Ovary (tissue), 9 donors: ENCODE results near the gene KDM3A. TPM values are rescaled to one million over a fixed set of nuclear protein-coding genes. Genes with fewer than 3 reads are reported as not detected.

Experiments
- DNase-seq, 5 donors: peaks; one replicate each; pipeline ENCODE4 v3.0.0-alpha.2; 2019 to 2020
- H3K27ac ChIP-seq, 2 donors: fragments of 200-600 bp; one replicate each; pipeline versions ENCODE4 v1.5.1 to v1.8.0; 2019 to 2022
- H3K27me3 ChIP-seq: fragments of 200-600 bp; one replicate; pipeline ENCODE4 v1.8.0; 2022
- H3K36me3 ChIP-seq: fragments of 200-600 bp; sonication (generic); one replicate; pipeline ENCODE4 v1.5.1; 2019
- H3K4me1 ChIP-seq: one replicate; pipeline ENCODE4 v1.8.1; 2013; ENCODE audit warnings: mild to moderate bottlenecking, moderate library complexity; ENCODE audit not compliant: insufficient read depth
- H3K4me3 ChIP-seq: fragments of 200-600 bp; sonication (generic); one replicate; pipeline ENCODE4 v1.5.1; 2017
- H3K9me3 ChIP-seq, 2 donors: fragments of 200-600 bp in 1 of 2; sonication (generic) in 1 of 2; one replicate each; pipeline versions ENCODE4 v1.5.1 to v1.8.1; 2013 to 2019; ENCODE audit warnings: mild to moderate bottlenecking in 1 of 2, moderate library complexity in 1 of 2
- EP300 ChIP-seq: sonication (generic); formaldehyde crosslinking; IDR thresholded peaks from one replicate; pipeline ENCODE4 v1.6.1; 2017; ENCODE audit warnings: antibody characterized with exemption
- POLR2A ChIP-seq: fragments of 450-650 bp; IDR thresholded peaks from one replicate; pipeline ENCODE4 v1.6.1; 2017; ENCODE audit warnings: antibody characterized with exemption, mild to moderate bottlenecking, moderate library complexity
- WGBS, 3 donors: extraction: QIAGEN DNeasy Blood & Tissue Kit in 1 of 3; methylation state at CpG; one replicate each; pipeline versions ENCODE4 v1.1.5 to v1.1.7; 2013 to 2017; 5-methylcytosine and 5-hydroxymethylcytosine counted together
- intact Hi-C, 4 donors: fragments of 100-400 bp; cut with DNase I; formaldehyde crosslinking; loops; one replicate each; pipeline versions ENCODE4 v1.11.0 to v1.15.1; 2022 to 2023
- polyA plus RNA-seq, 2 donors: library from polyadenylated mRNA; stranded (reverse); fragments of 200-250 nt in 1 of 2; fragments of 350-450 nt in 1 of 2; fragmentation: Illumina TruSeq in 1 of 2; extraction: RNeasy Lipid Tissue Mini Kit (QIAGEN cat#74804) in 1 of 2; gene quantifications; one replicate each; pipeline ENCODE4 v1.2.3, GENCODE V29; 2013 to 2014
- total RNA-seq, 7 donors: library from RNA; depleted of rRNA in 2 of 7; stranded (reverse); fragments of >200 nt in 2 of 7; fragmentation: NEBNext Ultra II Directional in 3 of 7; extraction: Animal tissue kit (Norgen Biotek cat#: 25700) in 3 of 7; gene quantifications; one replicate each; pipeline versions ENCODE4 v1.1.0 to v1.2.4, GENCODE V29; 2016 to 2023
- TF ChIP-seq, protein P1 (sequence below), 3 donors: fragments of 450-650 bp in 2 of 3; fragments of 200-600 bp in 1 of 3; IDR thresholded peaks; one replicate each; pipeline versions ENCODE4 v1.5.1 to v1.8.0; 2016 to 2022; ENCODE audit warnings: antibody characterized with exemption in 3 of 3, mild to moderate bottlenecking in 1 of 3
- donor health status: DM: no; HTN: no; CAD: no; lungs with moderate emphysema.
- donor health status: DM: no; HTN: no; CAD: no.
- donor health status: Bipolar disorder and iron deficiency.
- donor health status: DM: yes; HTN: yes; CAD: no.
- donor health status: DM: no; HTN: no; CAD: no.
- donor health status: DM: yes; HTN: yes; CAD: no.

The KDM3A gene
- total and polyA plus RNA-seq, 9 donors = 23.3 to 58.4 (median 40.8) TPM

DNA sequence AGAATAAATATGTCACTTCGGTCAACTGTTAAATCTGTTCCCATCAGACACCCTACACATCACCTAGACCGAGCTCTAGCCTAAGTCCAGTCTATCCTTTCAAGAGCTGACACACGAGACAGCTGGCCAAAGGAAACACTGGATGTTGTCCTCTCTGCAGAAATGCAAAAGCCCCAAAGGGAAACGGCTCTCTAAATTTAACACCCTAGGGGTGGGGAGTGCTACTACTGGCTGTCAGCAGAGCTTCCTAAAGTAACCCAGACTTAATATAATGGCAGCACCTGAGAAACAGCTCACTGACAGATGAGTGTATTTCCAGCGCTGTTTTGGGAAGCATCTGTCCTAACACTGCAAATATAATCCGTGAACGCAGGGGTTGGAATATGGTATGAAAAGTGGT is 66.4 kb downstream of the KDM3A start:
- Histone ChIP-seq H3K4me1 (no peaks in the 10 kb centered on the region), H3K36me3 (no peaks in the 10 kb centered on the region), H3K4me3 (no peak overlapping the region), H3K27ac (no peak overlapping the region), H3K27me3 (no peaks in the 10 kb centered on the region), H3K9me3 (no peaks in the 10 kb centered on the region)
- no peak for DNase-seq
- intact Hi-C loops = no loop called here
- WGBS, 3 donors = 86 to 89% (median 89%) methylated on average over 7 of the region's 7 CpGs
- TF ChIP-seq POLR2A (no peak), EP300 (no peak)
- TF ChIP-seq, protein P1, sequence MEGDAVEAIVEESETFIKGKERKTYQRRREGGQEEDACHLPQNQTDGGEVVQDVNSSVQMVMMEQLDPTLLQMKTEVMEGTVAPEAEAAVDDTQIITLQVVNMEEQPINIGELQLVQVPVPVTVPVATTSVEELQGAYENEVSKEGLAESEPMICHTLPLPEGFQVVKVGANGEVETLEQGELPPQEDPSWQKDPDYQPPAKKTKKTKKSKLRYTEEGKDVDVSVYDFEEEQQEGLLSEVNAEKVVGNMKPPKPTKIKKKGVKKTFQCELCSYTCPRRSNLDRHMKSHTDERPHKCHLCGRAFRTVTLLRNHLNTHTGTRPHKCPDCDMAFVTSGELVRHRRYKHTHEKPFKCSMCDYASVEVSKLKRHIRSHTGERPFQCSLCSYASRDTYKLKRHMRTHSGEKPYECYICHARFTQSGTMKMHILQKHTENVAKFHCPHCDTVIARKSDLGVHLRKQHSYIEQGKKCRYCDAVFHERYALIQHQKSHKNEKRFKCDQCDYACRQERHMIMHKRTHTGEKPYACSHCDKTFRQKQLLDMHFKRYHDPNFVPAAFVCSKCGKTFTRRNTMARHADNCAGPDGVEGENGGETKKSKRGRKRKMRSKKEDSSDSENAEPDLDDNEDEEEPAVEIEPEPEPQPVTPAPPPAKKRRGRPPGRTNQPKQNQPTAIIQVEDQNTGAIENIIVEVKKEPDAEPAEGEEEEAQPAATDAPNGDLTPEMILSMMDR (IDR thresholded peaks at IDR 0.05) = no peak

- DNase-seq = no peak
- 97 to 98% (median 98%) methylated on average over 4 of the region's 4 CpGs for WGBS, 3 donors
- H3K27ac ChIP-seq = no peak overlapping the region
- H3K36me3 ChIP-seq = no peaks in the 10 kb centered on the region
- H3K27me3 ChIP-seq = no peaks in the 10 kb centered on the region
- H3K4me3 ChIP-seq = no peak overlapping the region
- intact Hi-C loops = loop anchor here in 1 of 4 donors (5.0 kb wide), 1 partner anchor 1418 kb away; no protein-coding TSS in a partner anchor
- TF ChIP-seq, protein P1 (IDR thresholded peaks at IDR 0.05) = no peak
- no peak for TF ChIP-seq POLR2A
- no peak for TF ChIP-seq EP300
- H3K4me1 ChIP-seq = no peaks in the 10 kb centered on the region
- H3K9me3 ChIP-seq = no peaks in the 10 kb centered on the region
These were observed 69.3 kb downstream of the KDM3A start for GRCh38 chr2:86510436-86510933.

DNA sequence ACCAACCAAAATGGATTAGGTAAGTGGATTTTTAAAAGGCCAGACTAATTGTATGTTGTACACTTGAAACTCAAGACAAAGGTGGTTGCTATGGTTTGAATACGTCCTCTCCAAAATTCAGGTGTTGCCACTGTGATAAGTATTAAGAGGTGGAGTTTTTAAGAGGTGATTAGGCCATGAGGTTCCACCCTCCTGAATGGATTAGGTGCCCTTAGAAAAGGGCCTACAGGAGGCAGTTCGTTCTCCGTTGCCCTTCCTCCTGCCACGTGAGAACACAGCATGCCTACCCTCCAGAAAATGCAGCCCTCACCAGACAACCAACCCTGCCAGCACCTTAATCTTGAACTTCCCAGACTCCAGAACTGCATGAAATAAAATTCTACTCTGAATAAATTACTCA is 70.9 kb downstream of the KDM3A start:
- Histone ChIP-seq H3K9me3 (no peaks in the 10 kb centered on the region), H3K36me3 (no peaks in the 10 kb centered on the region), H3K27me3 (no peaks in the 10 kb centered on the region), H3K4me3 (no peak overlapping the region), H3K4me1 (no peaks in the 10 kb centered on the region), H3K27ac (no peak overlapping the region)
- 91 to 94% (median 93%) methylated on average over 4 of the region's 4 CpGs for WGBS, 3 donors
- no peak for DNase-seq
- no peak for TF ChIP-seq POLR2A
- no peak for TF ChIP-seq EP300
- TF ChIP-seq, protein P1 (IDR thresholded peaks at IDR 0.05) = no peak
- intact Hi-C loops = loop anchor here in 1 of 4 donors (5.0 kb wide), 1 partner anchor 1420 kb away; no protein-coding TSS in a partner anchor

DNA sequence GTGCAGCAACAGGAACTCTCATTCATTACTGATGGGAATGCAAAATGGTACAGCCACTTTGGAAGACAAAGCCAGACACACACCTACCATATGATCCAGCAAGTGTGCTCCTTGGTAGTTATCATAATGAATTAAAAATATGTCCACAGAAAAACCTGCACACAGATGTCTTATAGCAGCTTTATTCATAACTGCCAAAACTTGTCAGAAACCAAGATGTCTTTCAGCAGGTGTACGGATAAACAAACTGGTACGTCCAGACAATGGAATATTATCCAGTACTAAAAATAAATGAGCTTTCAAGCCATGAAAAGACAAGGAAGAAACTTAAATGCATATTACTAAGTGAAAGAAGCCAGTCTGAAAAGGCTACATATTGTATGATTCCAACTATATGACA is 71.7 kb downstream of the KDM3A start:
- H3K4me1 ChIP-seq = no peaks in the 10 kb centered on the region
- TF ChIP-seq, protein P1 (IDR thresholded peaks at IDR 0.05) = no peak
- no peak for TF ChIP-seq EP300
- WGBS, 3 donors = 81 to 87% (median 83%) methylated on average over 2 of the region's 2 CpGs
- no peak overlapping the region for H3K27ac ChIP-seq
- no peaks in the 10 kb centered on the region for H3K36me3 ChIP-seq
- H3K4me3 ChIP-seq = no peak overlapping the region
- intact Hi-C loops = loop anchor here in 1 of 4 donors (5.0 kb wide), 1 partner anchor 1421 kb away; no protein-coding TSS in a partner anchor
- DNase-seq = no peak
- no peaks in the 10 kb centered on the region for H3K27me3 ChIP-seq
- H3K9me3 ChIP-seq = no peaks in the 10 kb centered on the region
